DMS153 (cell line): ENCODE measurements around the gene GALNT5.
"Not testable (repeated sequence)": the region's sequence is repeated elsewhere in the genome, so short reads cannot be mapped to it uniquely, and the experiment has no call there.

Experiments
- DNase-seq: peaks from one replicate; lab custom pipeline; 2025; lab: John Stamatoyannopoulos, UW

The GALNT5 gene

GRCh38 chr2:157246765-157247407 is 10.6 kb upstream of the GALNT5 start:
- DNase-seq = no peak

GRCh38 chr2:157250836-157251235 is 6.7 kb upstream of the GALNT5 start:
- no peak for DNase-seq

- DNase-seq = no peak
Measured at GRCh38 chr2:157251932-157252331, 5.6 kb upstream of the GALNT5 start.

- no peak for DNase-seq
Measured at GRCh38 chr2:157252529-157252928, 5.0 kb upstream of the GALNT5 start.

GRCh38 chr2:157254041-157254440 is 3.5 kb upstream of the GALNT5 start:
- DNase-seq = no peak

- DNase-seq = no peak
Measured at GRCh38 chr2:157255746-157256145, 1.8 kb upstream of the GALNT5 start.

GRCh38 chr2:157256626-157257025 is 879 bp upstream of the GALNT5 start:
- DNase-seq = no peak

GRCh38 chr2:157258520-157259326 is 1.2 kb downstream of the GALNT5 start:
- no peak for DNase-seq

GRCh38 chr2:157259386-157259785 is 1.9 kb downstream of the GALNT5 start:
- DNase-seq = no peak

GRCh38 chr2:157259960-157260359 is 2.5 kb downstream of the GALNT5 start:
- no peak for DNase-seq

- DNase-seq = no peak
Measured at GRCh38 chr2:157260533-157261198, 3.2 kb downstream of the GALNT5 start.

- DNase-seq = peak; percentile 68
Measured at GRCh38 chr2:157261199-157261782, 3.8 kb downstream of the GALNT5 start.

- DNase-seq = no peak
Measured at GRCh38 chr2:157262248-157262647, 4.7 kb downstream of the GALNT5 start.

GRCh38 chr2:157264099-157264498 is 6.6 kb downstream of the GALNT5 start:
- no peak for DNase-seq

GRCh38 chr2:157265825-157266224 is 8.3 kb downstream of the GALNT5 start:
- no peak for DNase-seq

- no peak for DNase-seq
Measured at GRCh38 chr2:157267476-157267875, 10.0 kb downstream of the GALNT5 start.

- no peak for DNase-seq
Measured at GRCh38 chr2:157269060-157269459, 11.6 kb downstream of the GALNT5 start.

GRCh38 chr2:157269922-157270321 is 12.4 kb downstream of the GALNT5 start:
- no peak for DNase-seq

GRCh38 chr2:157271590-157272203 is 14.2 kb downstream of the GALNT5 start:
- no peak for DNase-seq

GRCh38 chr2:157279311-157279710 is 21.8 kb downstream of the GALNT5 start:
- DNase-seq = not testable (repeated sequence)

GRCh38 chr2:157281316-157281715 is 23.8 kb downstream of the GALNT5 start:
- DNase-seq = no peak

- DNase-seq = no peak
Measured at GRCh38 chr2:157283468-157283867, 26.0 kb downstream of the GALNT5 start.
